ENCODE data around the gene GNS. TPM values are rescaled to one million over a fixed set of nuclear protein-coding genes. Genes with fewer than 3 reads are reported as not detected.

GNS gene
- total RNA-seq, 4 donors from 2014 or later = 41.9 to 56.5 (median 53.9) TPM

GRCh38 chr12:64730588-64730969 lies 28.6 kb downstream of the GNS start:
- no peak overlapping the region for H3K4me3 ChIP-seq
- peaks cover 0 to 23% of the 10 kb centered on the region in 2 donors for H3K36me3 ChIP-seq
- intact Hi-C loops (cut with DNase I; ENCODE audit: low total_unique reads) = no loop called here

DNA sequence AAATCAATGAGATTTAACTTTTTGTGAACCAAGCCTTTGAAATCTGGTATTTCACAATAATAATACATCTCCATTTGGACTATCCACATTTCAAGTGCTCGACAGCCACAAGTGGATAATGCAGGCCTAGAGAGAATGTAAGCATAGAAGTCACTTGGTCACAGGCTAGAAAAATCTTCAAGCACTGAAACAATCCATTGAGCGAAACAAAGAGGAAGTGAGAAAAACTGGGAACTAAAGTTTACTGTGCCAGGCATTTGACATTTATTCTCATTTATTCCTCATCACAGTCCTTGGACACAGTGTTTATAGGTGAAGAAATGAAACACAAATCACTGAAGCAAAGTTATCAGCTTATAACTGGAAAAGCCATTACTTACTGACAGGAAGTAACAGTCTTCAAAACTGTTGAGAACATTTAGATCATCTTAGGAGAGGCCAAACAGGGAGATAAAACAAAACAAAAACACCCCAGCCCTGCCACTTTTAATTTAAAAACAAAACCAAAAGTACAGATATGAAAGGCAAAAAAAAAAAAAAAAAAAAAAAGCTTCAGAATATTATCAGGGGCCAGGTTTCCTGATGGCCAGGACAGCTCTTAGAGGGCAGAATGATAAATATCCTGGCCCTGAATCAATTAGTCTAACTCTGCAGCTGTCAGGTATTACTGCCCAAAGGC lies 29.2 kb downstream of the GNS start:
- no peak overlapping the region for H3K4me3 ChIP-seq
- H3K36me3 ChIP-seq = peaks cover 0 to 23% of the 10 kb centered on the region in 2 donors
- H3K27ac ChIP-seq = peak overlapping the region in 3 of 4 donors; percentile 7 to 30 (median 23)

More at GRCh38 chr12:64730588-64730969, 28.6 kb downstream of the GNS start:
- Histone ChIP-seq H3K27me3 (no peaks in the 10 kb centered on the region), H3K4me1 (peaks cover 0 to 11% of the 10 kb centered on the region in 2 donors), H3K9me3 (no peaks in the 10 kb centered on the region), H3K27ac (peak overlapping the region in 3 of 4 donors; percentile 7 to 30 (median 23))
- TF ChIP-seq POLR2A (IDR thresholded peaks at IDR 0.05) = no peak
- TF ChIP-seq, protein P1, sequence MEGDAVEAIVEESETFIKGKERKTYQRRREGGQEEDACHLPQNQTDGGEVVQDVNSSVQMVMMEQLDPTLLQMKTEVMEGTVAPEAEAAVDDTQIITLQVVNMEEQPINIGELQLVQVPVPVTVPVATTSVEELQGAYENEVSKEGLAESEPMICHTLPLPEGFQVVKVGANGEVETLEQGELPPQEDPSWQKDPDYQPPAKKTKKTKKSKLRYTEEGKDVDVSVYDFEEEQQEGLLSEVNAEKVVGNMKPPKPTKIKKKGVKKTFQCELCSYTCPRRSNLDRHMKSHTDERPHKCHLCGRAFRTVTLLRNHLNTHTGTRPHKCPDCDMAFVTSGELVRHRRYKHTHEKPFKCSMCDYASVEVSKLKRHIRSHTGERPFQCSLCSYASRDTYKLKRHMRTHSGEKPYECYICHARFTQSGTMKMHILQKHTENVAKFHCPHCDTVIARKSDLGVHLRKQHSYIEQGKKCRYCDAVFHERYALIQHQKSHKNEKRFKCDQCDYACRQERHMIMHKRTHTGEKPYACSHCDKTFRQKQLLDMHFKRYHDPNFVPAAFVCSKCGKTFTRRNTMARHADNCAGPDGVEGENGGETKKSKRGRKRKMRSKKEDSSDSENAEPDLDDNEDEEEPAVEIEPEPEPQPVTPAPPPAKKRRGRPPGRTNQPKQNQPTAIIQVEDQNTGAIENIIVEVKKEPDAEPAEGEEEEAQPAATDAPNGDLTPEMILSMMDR (IDR thresholded peaks at IDR 0.05 in 4 of 5, conservative IDR thresholded peaks at IDR 0.05 in 1 of 5) = no peak
- DNase-seq (no peak), ATAC-seq (no peak)
- in situ Hi-C loops (cut with MboI; ENCODE audit: low sequenced_read_pairs in 4 of 4) = no loop called here

DNA sequence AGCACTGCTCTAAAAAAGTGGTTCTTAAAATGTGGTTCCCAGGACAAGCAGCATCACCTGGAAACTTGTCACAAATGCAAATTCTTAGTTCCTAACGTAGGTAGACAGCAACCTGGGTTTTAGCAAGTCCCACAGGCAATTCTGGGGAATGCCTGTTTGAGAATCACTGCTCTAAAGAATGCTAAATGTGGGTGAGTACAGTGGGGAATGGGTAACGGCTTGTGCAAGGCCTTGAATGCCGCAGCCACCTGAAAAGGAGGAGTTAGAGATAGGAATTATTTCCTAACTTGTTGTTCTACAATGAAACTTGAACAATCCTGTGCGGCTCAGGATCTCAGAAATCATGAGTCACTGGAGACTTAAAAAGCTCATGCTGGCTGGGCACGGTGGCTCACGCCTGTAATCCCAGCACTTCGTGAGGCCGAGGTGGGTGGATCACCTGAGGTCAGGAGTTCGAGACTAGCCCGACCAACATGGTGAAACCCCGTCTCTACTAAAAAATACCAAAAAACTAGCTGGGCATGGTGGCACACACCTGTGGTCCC lies 34.9 kb downstream of the GNS start:
- H3K27ac ChIP-seq = no peak overlapping the region
- H3K4me3 ChIP-seq = no peak overlapping the region
- no peaks in the 10 kb centered on the region for H3K27me3 ChIP-seq
- DNase-seq (no peak), ATAC-seq (no peak)
- peaks cover 3 to 61% of the 10 kb centered on the region in 2 donors for H3K36me3 ChIP-seq
- intact Hi-C loops (cut with DNase I; ENCODE audit: low total_unique reads) = no loop called here
- H3K9me3 ChIP-seq = no peaks in the 10 kb centered on the region
- no peak for TF ChIP-seq POLR2A (IDR thresholded peaks at IDR 0.05)
- TF ChIP-seq, protein P1 (IDR thresholded peaks at IDR 0.05 in 4 of 5, conservative IDR thresholded peaks at IDR 0.05 in 1 of 5) = no peak
- H3K4me1 ChIP-seq = no peaks in the 10 kb centered on the region
- in situ Hi-C loops (cut with MboI; ENCODE audit: low sequenced_read_pairs in 4 of 4) = no loop called here

More for the DNA sequence above, 29.2 kb downstream of the GNS start:
- Histone ChIP-seq H3K9me3 (no peaks in the 10 kb centered on the region), H3K27me3 (no peaks in the 10 kb centered on the region), H3K4me1 (peaks cover 0 to 11% of the 10 kb centered on the region in 2 donors)
- ATAC-seq (no peak), DNase-seq (no peak)
- in situ Hi-C loops (cut with MboI; ENCODE audit: low sequenced_read_pairs in 4 of 4) = no loop called here
- intact Hi-C loops (cut with DNase I; ENCODE audit: low total_unique reads) = no loop called here
- TF ChIP-seq, protein P1 (IDR thresholded peaks at IDR 0.05 in 4 of 5, conservative IDR thresholded peaks at IDR 0.05 in 1 of 5) = no peak
- TF ChIP-seq POLR2A (IDR thresholded peaks at IDR 0.05) = no peak

DNA sequence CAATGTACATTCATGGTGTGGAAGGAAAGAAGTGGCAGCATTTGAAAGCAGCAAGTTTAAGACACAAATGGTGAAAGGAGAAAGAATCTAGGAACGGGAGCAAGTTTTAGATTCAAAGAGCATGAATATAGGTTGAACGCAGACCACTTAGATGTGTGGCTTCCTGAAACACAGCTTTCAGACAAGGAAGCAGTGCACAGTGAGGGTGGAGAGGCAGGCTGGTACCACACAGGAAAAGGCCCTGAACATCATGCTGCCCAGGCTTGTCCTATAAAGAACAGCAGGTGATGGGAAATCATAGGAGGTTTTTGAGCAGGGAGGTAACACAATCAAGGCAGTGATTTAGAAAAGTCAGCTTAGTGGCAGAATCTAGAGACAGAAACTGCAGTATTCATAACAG lies 35.6 kb downstream of the GNS start:
- intact Hi-C loops (cut with DNase I; ENCODE audit: low total_unique reads) (no loop called here), in situ Hi-C loops (cut with MboI; ENCODE audit: low sequenced_read_pairs in 4 of 4) (no loop called here)
- no peaks in the 10 kb centered on the region for H3K27me3 ChIP-seq
- H3K4me1 ChIP-seq = no peaks in the 10 kb centered on the region
- peaks cover 3 to 62% of the 10 kb centered on the region in 2 donors for H3K36me3 ChIP-seq
- no peak for TF ChIP-seq POLR2A (IDR thresholded peaks at IDR 0.05)
- TF ChIP-seq, protein P1 (IDR thresholded peaks at IDR 0.05 in 4 of 5, conservative IDR thresholded peaks at IDR 0.05 in 1 of 5) = no peak
- ATAC-seq = no peak
- H3K9me3 ChIP-seq = no peaks in the 10 kb centered on the region
- no peak overlapping the region for H3K4me3 ChIP-seq
- no peak for DNase-seq
- H3K27ac ChIP-seq = no peak overlapping the region
